ENCODE measurements around the gene CCL3.
A peak's percentile ranks its signal among the peaks of the same experiment; 100 is the strongest.

Gene CCL3

DNA sequence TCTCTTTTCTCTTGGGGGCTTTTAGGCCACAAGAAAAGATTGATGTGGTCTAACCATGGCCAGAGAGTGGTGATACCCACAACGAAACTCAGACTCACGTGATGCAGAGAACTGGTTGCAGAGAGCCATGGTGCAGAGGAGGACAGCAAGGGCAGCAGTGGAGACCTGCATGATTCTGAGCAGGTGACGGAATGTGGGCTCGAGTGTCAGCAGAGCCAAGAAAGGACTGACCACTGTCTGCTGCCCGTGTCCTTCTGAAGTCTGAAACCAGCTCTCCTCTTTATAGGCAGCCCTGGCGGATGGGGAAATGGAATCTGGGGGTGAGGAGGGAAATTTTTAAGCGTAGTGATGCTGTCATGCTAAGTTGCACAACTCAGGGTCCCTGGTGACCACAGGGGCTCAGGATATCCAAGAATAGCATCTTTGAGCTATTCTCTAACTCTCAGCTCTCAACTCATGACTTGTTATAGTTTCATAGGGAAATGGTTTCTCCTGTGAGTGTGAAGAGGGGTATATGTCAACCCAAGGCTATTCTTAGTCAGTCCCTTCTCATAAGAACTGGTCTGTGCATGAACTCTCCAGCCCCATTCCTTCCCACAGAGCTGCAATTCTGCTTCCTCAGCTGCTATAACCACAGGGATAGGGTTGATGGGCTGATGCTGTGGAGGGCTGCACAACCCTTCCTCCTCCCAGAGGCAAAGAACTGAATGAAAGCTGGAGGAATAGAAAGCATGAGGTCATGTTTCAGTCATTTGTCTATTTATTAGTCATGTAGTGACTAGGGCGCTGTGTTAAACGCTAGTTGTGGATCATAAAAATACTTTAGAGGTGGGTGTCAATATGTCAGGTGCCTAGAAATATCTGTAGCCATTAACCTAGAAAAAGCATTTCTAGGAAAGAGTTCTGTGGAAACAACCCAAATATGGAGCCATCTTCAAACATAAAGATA lies at the start of gene CCL3:
Gene CCL3 (minus strand): TSS at position 256 of the 949 bp plus-strand sequence. CDS start 85 bp downstream, at position 171.
- H3K27me3 Mint-ChIP-seq, result peaks cover 14% of the 10 kb centered on the region
- peak within 1 kb of the TSS; percentile 47 to 85 for H3K4me3 Mint-ChIP-seq
- peak within 1 kb of the TSS; percentile 82 to 97 for H3K27ac Mint-ChIP-seq
- ATAC-seq, result peak; percentile 91
- peak; percentile 56 to 71 for DNase-seq
- peaks cover 77% of the 10 kb centered on the region for H3K4me1 Mint-ChIP-seq
- no peaks in the 10 kb centered on the region for H3K9me3 Mint-ChIP-seq

DNA sequence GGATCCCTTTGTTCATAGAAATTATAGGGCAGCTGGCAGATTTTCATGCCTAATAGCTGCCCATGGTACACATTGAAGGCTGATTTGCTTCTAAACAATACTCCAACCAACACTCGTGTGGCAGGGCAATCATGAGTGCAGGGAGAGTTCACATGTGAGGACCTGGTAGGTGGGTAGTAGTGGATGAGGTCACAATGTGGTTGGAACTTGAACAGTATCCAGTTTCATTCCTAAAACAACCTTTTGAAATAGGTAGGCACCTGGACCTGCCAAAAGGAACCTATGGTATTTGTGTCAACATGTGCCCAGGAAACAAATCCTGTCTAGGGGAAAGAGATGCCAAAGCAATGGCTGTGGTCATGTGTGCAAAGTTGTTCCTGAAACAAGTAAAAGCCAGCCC lies 46.5 kb upstream of the CCL3 start:
- Mint-ChIP-seq H3K27ac (no peak overlapping the region), H3K4me3 (no peak overlapping the region), H3K27me3 (peaks cover 16% of the 10 kb centered on the region), H3K4me1 (peaks cover 6% of the 10 kb centered on the region), H3K9me3 (peaks cover 12 to 15% of the 10 kb centered on the region in 2 donors)
- no peak for DNase-seq
- no peak for ATAC-seq

DNA sequence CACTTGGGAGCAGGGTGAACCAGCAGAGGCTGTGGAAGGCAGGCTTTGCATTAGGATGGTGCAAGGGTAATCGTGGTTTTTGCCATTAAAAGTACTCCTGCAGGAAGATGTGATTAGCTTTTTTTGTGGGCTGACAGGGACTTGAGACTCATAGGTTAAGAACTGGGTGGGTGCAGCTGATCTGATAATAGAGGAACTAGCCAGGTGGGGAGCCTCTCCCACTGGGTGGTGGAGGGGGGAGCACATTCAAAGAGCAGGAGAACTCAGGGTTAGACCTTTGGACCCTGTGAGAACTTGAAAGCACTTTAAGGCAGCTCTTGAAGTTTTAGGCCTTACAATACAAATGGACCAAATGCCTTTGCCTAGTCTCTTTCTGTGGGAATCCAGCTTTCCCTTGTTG lies 46.1 kb upstream of the CCL3 start:
- Mint-ChIP-seq H3K4me3 (no peak overlapping the region), H3K27ac (no peak overlapping the region), H3K4me1 (peaks cover 6% of the 10 kb centered on the region), H3K27me3 (peaks cover 14% of the 10 kb centered on the region), H3K9me3 (peaks cover 12 to 15% of the 10 kb centered on the region in 2 donors)
- ATAC-seq (no peak), DNase-seq (no peak)

DNA sequence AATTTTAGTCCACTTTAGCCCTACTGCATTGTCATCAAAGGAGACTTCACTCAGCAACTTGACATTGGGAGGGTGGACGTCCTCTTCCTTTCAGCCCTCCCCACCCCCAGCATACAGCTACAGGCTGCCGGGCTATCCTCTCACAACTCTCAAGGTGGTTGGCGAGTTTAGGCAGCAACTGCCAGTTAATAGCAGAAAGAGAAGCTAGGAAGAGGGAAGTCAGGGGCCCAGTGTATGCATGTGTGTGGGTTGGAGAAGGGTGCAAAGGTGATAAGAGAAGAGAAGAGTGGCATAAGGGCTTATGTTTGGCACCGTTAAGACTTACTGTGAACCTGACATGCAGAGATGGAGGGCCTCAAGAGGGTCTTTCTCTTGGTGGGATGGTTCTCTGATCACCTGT lies 45.5 kb upstream of the CCL3 start:
- peaks cover 8% of the 10 kb centered on the region for H3K27me3 Mint-ChIP-seq
- peaks cover 6% of the 10 kb centered on the region for H3K4me1 Mint-ChIP-seq
- peaks cover 12 to 15% of the 10 kb centered on the region in 2 donors for H3K9me3 Mint-ChIP-seq
- ATAC-seq, result no peak
- H3K4me3 Mint-ChIP-seq, result no peak overlapping the region
- DNase-seq, result no peak
- H3K27ac Mint-ChIP-seq, result no peak overlapping the region

DNA sequence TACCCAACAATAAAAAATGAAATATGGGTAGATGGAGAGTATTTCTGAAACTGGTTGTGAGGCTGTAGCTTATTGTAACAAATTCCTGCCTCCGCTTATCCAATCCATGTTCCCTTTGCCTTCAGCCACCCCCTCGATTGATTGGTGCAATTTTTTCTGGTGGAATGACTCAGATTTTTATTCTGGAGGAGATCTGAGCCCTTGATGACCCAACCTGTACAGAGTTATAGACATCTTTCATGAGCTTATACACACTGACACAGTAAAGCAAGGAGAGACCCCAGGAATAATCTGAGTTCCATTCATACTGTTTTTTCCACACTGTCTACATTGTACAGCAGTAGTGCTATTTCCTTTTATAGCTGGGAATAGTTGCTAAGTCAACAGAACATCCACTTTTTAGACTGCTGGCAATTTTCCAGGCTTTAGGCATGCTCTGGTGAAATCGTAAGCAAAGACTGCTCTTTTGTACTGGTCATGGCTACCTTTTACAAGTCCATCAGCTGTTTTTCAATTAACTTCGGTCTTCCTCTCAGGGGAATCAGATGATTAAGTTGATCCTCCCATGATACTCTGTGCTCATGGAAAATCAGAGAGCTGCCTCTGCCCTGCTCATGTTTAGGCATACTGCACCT lies 43.8 kb upstream of the CCL3 start:
- Mint-ChIP-seq H3K4me1 (peaks cover 6% of the 10 kb centered on the region), H3K27ac (no peak overlapping the region)

DNA sequence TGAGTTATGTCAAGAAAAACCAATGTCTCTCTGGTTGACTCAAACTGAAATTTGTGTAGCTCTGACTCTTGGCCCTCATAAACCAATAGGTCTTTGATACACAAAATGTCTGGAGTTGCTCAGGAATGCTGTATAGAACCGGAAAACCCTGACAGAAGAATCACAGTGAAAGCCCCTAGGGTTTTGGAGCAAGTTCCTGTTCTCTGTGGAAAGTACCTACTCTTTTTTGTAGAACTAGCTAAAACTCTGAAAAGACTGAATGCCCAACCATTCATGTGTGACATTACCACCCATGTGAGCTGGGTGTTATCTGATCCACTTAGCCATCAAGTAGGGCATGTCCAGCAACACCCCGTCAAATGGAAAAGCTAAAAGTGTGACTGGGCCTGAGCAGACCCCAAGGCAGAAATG lies 42.5 kb upstream of the CCL3 start:
- peaks cover 6% of the 10 kb centered on the region in 2 donors for H3K9me3 Mint-ChIP-seq
- H3K4me3 Mint-ChIP-seq, result no peak overlapping the region
- ATAC-seq, result no peak
- no peaks in the 10 kb centered on the region for H3K4me1 Mint-ChIP-seq
- DNase-seq, result no peak
- no peak overlapping the region for H3K27ac Mint-ChIP-seq
- peaks cover 16% of the 10 kb centered on the region for H3K27me3 Mint-ChIP-seq

More for the DNA sequence above, 43.8 kb upstream of the CCL3 start:
- H3K4me3 Mint-ChIP-seq, result no peak overlapping the region
- H3K9me3 Mint-ChIP-seq, result peaks cover 12 to 15% of the 10 kb centered on the region in 2 donors
- H3K27me3 Mint-ChIP-seq, result peaks cover 15% of the 10 kb centered on the region
- DNase-seq (no peak), ATAC-seq (no peak)

DNA sequence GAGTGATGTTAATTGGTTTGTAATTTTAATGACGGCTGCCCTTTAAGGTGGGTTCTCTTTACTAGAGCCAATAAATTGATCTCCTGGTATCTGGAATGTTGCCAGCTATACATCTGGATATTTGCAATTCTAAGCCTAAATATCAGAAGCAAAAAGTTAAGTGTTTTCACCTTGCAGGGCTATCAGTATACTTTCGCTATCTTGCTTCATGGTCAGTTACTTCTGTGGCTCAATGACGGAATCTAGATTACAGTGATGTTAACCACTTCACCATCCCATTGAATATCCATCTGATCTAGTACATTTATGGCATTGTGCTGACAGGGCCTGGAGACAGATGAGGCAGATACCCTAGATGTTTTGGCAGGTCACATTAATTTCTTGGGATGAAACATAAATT lies 42.0 kb upstream of the CCL3 start:
- DNase-seq (no peak), ATAC-seq (no peak)
- Mint-ChIP-seq H3K4me1 (peaks cover 3% of the 10 kb centered on the region), H3K27ac (no peak overlapping the region), H3K4me3 (no peak overlapping the region), H3K27me3 (peaks cover 16% of the 10 kb centered on the region), H3K9me3 (peaks cover 2 to 3% of the 10 kb centered on the region in 2 donors)

DNA sequence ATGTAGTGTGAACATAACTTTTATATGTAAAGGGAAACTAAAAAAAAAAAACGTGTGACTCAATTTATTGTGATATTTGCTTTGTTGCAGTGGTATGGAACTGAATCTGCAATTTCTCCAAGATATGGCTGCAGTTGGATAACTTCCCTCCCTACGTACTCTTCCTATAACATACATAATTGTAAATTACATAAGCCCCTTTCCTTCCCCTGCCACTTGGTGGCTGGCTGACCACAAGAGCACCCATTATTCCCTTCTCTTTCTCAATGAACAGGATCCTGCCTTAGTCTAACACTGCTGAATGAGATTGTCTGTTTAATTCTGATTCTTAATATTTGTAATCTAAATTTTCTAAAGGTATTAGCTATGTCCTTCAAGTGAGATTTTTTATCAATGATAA lies 41.5 kb upstream of the CCL3 start:
- Mint-ChIP-seq H3K4me3 (no peak overlapping the region), H3K27me3 (peaks cover 16% of the 10 kb centered on the region), H3K9me3 (peaks cover 0 to 7% of the 10 kb centered on the region in 2 donors), H3K4me1 (peaks cover 5% of the 10 kb centered on the region), H3K27ac (peak overlapping the region in 1 of 2 donors; percentile 2)
- ATAC-seq (no peak), DNase-seq (no peak)

DNA sequence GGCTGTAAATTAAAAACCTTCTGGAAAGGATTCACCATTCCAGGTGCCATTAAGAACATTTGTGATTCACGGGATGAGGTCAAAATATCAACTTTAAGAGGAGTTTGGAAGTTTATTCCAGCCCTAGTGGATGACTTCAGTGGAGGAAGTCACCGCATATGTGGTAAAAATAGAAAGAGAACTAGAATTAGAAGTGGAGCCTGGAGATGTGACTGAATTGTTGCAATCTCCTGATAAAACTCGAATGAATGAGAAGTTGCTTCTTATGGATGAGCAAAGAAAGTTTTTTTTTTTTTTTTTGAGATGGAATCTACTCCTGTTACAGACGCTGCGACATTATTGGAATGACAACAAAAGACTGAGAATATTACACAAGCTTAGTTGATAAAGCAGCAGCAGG lies 40.4 kb upstream of the CCL3 start:
- Mint-ChIP-seq H3K27me3 (peaks cover 8% of the 10 kb centered on the region), H3K4me3 (no peak overlapping the region), H3K4me1 (peaks cover 5% of the 10 kb centered on the region), H3K9me3 (peaks cover 8 to 18% of the 10 kb centered on the region in 2 donors), H3K27ac (no peak overlapping the region)
- DNase-seq (no peak), ATAC-seq (no peak)

DNA sequence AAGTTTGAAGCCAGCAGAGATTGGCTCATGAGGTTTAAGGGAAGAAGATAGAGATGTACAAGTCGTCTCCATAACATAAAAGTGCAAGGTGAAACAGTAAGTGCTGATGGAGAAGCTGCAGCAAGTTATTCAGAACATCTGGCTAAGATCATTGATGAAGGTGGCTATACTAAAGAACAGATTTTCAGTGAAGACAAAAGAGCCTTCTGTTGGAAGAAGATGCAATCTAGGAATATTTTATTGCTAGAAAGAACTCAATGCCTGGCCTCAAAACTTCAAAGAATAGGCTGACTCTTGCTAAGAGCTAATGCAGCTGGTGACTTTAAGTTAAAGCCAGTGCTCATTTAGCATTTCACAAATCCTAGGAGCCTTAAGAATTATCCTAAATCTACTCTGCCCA lies 39.7 kb upstream of the CCL3 start:
- Mint-ChIP-seq H3K27ac (no peak overlapping the region), H3K27me3 (peaks cover 8% of the 10 kb centered on the region), H3K4me1 (peaks cover 5% of the 10 kb centered on the region), H3K4me3 (no peak overlapping the region), H3K9me3 (peaks cover 8 to 23% of the 10 kb centered on the region in 2 donors)
- ATAC-seq (no peak), DNase-seq (no peak)

DNA sequence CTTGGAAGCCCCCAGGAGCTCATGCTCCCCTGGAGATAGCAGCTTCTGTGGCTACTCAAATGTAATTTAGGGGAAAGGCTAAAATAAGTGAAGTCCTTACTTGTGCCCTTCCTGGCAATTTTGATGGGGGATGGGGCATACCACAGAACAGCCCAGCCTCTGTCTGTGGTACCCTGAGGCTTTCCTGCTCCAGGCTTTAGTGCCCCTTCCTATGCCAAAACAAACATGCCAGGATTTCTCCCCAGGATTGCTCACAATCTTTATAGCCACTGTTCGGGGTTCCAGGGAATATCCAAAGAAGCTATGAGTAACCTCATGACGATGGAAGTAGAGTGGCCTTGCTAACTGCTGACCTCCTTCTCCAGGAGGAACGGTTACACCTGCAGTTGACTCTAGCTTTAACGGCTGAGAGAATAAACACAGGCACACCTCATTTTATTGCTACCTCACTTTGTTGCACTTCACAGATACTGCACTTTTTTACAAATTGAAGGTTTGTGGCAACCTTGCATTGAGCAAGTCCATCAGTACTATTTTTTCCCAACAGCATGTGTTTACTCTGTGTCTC lies 38.6 kb upstream of the CCL3 start:
- ATAC-seq (no peak), DNase-seq (no peak)
- Mint-ChIP-seq H3K4me3 (no peak overlapping the region), H3K27ac (no peak overlapping the region), H3K9me3 (peaks cover 8 to 23% of the 10 kb centered on the region in 2 donors), H3K27me3 (peaks cover 8% of the 10 kb centered on the region), H3K4me1 (peaks cover 5% of the 10 kb centered on the region)

DNA sequence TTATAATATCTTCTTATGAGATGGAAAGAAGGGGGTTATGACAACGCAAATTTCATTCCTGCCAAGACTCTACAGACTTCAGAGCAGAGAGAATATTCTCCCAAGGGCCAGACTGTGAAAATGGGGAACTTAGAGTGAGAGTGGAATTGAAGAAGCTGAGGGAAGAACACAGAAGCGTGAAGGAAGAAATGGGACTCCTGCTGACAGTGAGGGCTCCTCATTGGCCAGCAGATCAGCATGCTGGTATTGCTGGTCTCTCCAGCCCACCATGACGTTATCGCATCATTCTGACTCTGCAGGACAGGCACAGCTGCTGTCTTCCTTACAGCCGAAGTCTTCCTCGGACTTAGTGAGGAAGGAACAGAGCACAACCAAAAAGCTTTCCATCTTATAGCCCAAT lies 38.0 kb upstream of the CCL3 start:
- Mint-ChIP-seq H3K4me1 (peaks cover 5% of the 10 kb centered on the region), H3K4me3 (no peak overlapping the region), H3K27me3 (peaks cover 14% of the 10 kb centered on the region), H3K27ac (no peak overlapping the region), H3K9me3 (peaks cover 8 to 23% of the 10 kb centered on the region in 2 donors)
- no peak for ATAC-seq
- DNase-seq, result no peak

DNA sequence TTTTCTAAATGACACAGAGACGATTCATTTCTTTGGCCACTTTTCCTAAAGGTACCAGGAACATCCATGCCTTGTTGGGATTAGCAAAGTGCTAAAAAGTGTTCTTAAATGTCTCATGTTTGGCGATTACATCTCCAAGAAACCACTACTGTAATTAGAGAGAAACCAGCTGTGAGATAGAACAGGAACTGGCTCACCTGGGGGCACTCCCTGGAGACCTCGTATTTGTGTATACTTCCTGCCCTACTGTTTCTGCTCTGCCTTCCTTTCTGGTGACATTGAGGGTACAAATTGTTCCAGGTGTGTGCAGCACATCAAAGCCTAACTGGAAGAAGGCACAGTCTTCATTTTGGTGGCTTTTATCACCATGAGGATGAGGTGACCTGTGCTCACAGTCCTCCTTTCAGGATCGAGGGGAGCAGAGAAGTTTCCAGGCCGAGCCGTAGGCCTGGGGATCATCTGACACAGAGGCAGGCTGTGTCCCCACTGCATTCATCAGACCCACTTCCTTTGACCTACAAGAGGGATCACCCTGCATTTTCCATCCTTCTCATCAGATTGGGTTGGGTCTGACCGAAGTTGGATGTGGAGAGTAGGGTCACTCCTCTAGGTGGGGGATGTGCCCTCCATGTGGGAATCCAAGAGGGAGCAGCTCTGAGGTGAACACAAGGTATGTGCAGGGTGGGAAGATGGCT lies 37.4 kb upstream of the CCL3 start:
- Mint-ChIP-seq H3K4me3 (no peak overlapping the region), H3K9me3 (peaks cover 8 to 23% of the 10 kb centered on the region in 2 donors), H3K27ac (no peak overlapping the region), H3K27me3 (peaks cover 14% of the 10 kb centered on the region), H3K4me1 (peaks cover 5% of the 10 kb centered on the region)
- DNase-seq, result no peak
- no peak for ATAC-seq

DNA sequence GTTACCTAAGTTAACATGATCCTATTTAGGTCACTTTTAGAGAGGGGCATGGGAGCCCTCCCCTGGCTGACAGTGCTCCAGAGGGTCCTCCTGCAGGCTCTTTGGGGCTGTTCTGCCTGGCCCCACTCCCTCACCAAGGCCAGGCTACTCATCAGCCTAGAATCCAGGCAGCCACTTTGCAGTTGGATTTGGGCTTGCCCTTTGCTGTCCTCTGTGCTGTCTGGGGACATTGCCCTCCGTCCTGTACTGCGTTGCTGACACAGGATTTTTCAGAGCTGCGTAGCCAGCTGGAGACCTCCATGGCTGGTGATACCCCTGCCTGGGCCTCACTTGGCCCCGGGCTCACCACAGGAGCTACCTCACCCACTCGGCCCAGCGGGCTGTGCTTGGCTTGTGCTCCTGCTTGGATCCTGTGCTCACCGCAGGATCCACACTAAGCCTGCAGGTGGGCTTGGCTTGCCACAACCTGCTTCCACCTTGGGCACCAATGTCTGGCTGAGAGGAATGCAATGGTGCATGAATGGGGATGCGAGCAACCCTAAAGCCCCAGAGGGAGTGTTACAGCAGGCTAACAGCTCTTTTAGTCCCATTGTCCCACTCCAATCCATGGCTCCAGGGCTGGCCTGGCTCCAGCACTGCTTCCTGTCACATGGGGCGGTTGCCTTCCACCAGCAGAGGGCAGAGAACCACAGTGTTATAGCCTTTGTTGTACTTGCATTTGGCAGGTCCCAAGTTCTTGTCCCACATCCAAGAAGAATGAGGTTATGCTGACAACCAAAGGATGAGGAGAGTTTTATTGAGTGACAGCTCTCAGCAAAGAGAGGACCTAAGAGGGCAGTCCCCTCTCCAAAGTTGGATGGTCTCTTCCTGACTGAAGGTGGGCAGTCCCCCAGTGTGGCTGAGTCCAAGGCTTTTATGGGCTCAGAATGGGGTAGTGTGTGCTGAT lies 35.2 kb upstream of the CCL3 start:
- Mint-ChIP-seq H3K4me3 (no peak overlapping the region), H3K27me3 (peaks cover 14% of the 10 kb centered on the region), H3K9me3 (peaks cover 8 to 31% of the 10 kb centered on the region in 2 donors), H3K27ac (no peak overlapping the region), H3K4me1 (peaks cover 5% of the 10 kb centered on the region)
- ATAC-seq (no peak), DNase-seq (no peak)

All from stimulated activated naive CD8-positive, alpha-beta T cell treated with anti-CD3 and anti-CD28 coated beads, Interleukin-15, amount 100 ng/mL, for 72 hours (primary cell).